Esophagus muscularis mucosa (tissue), 4 donors: ENCODE measurements around the gene EHBP1. TPM values are rescaled to one million over a fixed set of nuclear protein-coding genes. Genes with fewer than 3 reads are reported as not detected.

Experiments used
- DNase-seq: peaks from one replicate; pipeline ENCODE4 v3.0.0-alpha.2; 2017; ENCODE audit errors: extremely low spot score
- H3K27ac ChIP-seq, 4 donors: fragments of 200-600 bp; sonication (generic); replicated peaks in 1 of 4; 1 replicate in 3 of 4; 2 replicates in 1 of 4; pipeline ENCODE4 v1.5.1; 2016 to 2019; ENCODE audit warnings: mild to moderate bottlenecking in 1 of 4
- H3K27me3 ChIP-seq, 4 donors: fragments of 200-600 bp; sonication (generic); one replicate each; pipeline versions ENCODE4 v1.5.1 to v1.6.0; 2016 to 2019
- H3K36me3 ChIP-seq, 4 donors: fragments of 200-600 bp; sonication (generic); one replicate each; pipeline ENCODE4 v1.5.1; 2016 to 2019
- H3K4me1 ChIP-seq, 4 donors: fragments of 200-600 bp; sonication (generic); one replicate each; pipeline ENCODE4 v1.5.1; 2016 to 2019
- H3K4me3 ChIP-seq, 4 donors: fragments of 200-600 bp; sonication (generic); 1 replicate in 2 of 4; 2 replicates in 2 of 4; pipeline ENCODE4 v1.5.1; 2016 to 2019; ENCODE audit warnings: mild to moderate bottlenecking in 4 of 4, moderate library complexity in 1 of 4
- H3K9me3 ChIP-seq, 4 donors: fragments of 200-600 bp; sonication (generic); 1 replicate in 3 of 4; 2 replicates in 1 of 4; pipeline ENCODE4 v1.5.1; 2016 to 2019
- CTCF ChIP-seq, 3 experiments: fragments of 200-600 bp in 2 of 3; fragments of 450-650 bp in 1 of 3; sonication (generic) in 2 of 3; IDR thresholded peaks; one replicate each; pipeline ENCODE4 v1.5.1; 2017 to 2019; ENCODE audit warnings: antibody characterized with exemption in 3 of 3, mild to moderate bottlenecking in 2 of 3, moderate library complexity in 1 of 3
- EP300 ChIP-seq: sonication (generic); formaldehyde crosslinking; IDR thresholded peaks from one replicate; pipeline ENCODE4 v1.6.1; 2017; ENCODE audit warnings: antibody characterized with exemption
- POLR2A ChIP-seq: fragments of 450-650 bp; IDR thresholded peaks from one replicate; pipeline ENCODE4 v1.6.1; 2017; ENCODE audit warnings: antibody characterized with exemption, moderate library complexity, mild to moderate bottlenecking, low read depth
- POLR2AphosphoS5 ChIP-seq, 2 donors: sonication (generic); formaldehyde crosslinking; IDR thresholded peaks; one replicate each; pipeline ENCODE4 v1.6.1; 2017; ENCODE audit warnings: antibody characterized with exemption in 2 of 2
- WGBS: methylation state at CpG from one replicate; pipeline ENCODE4 v1.1.5; 2018; 5-methylcytosine and 5-hydroxymethylcytosine counted together
- intact Hi-C: fragments of 100-400 bp; cut with DNase I; formaldehyde crosslinking; loops from one replicate; pipeline ENCODE4 v1.15.1; 2023
- total RNA-seq, 4 donors: library from RNA; depleted of rRNA; stranded (reverse); fragments of >200 nt; gene quantifications; one replicate each; pipeline versions ENCODE4 v1.1.0 to v1.2.1, GENCODE V29; 2016

Gene EHBP1
- total RNA-seq, 4 donors from 2014 or later = 103 to 199 (median 151) TPM

- no peak for TF ChIP-seq EP300
- no peak for TF ChIP-seq POLR2A
- no peak for TF ChIP-seq CTCF (IDR thresholded peaks at IDR 0.05)
- TF ChIP-seq POLR2AphosphoS5 (IDR thresholded peaks at IDR 0.05) = no peak
- DNase-seq = no peak
- H3K27me3 ChIP-seq = no peaks in the 10 kb centered on the region
- intact Hi-C loops = no loop called here
- H3K4me3 ChIP-seq = no peak overlapping the region
- H3K9me3 ChIP-seq = no peaks in the 10 kb centered on the region
- no peak overlapping the region for H3K27ac ChIP-seq
- peaks cover 0 to 11% (median 4%) of the 10 kb centered on the region in 4 donors for H3K4me1 ChIP-seq
- H3K36me3 ChIP-seq = peaks cover 0 to 10% (median 1%) of the 10 kb centered on the region in 4 donors
- 95% methylated on average over 2 of the region's 2 CpGs for WGBS
Observed at GRCh38 chr2:62884086-62884485, 178.6 kb downstream of the EHBP1 start.

GRCh38 chr2:62884514-62884913, 179.0 kb downstream of the EHBP1 start:
- peaks cover 0 to 9% (median 0%) of the 10 kb centered on the region in 4 donors for H3K36me3 ChIP-seq
- WGBS = 70% methylated on average over 1 of the region's 1 CpG
- no peak overlapping the region for H3K4me3 ChIP-seq
- H3K27me3 ChIP-seq = no peaks in the 10 kb centered on the region
- no peak overlapping the region for H3K27ac ChIP-seq
- H3K9me3 ChIP-seq = no peaks in the 10 kb centered on the region
- no peak for DNase-seq
- H3K4me1 ChIP-seq = peaks cover 0 to 11% (median 5%) of the 10 kb centered on the region in 4 donors
- no peak for TF ChIP-seq POLR2A
- intact Hi-C loops = no loop called here

- Histone ChIP-seq H3K9me3 (no peaks in the 10 kb centered on the region), H3K27me3 (no peaks in the 10 kb centered on the region), H3K27ac (no peak overlapping the region), H3K4me1 (peaks cover 0 to 12% (median 5%) of the 10 kb centered on the region in 4 donors), H3K36me3 (peaks cover 0 to 8% (median 0%) of the 10 kb centered on the region in 4 donors), H3K4me3 (no peak overlapping the region)
- no peak for DNase-seq
- TF ChIP-seq EP300 (no peak), CTCF (IDR thresholded peaks at IDR 0.05) (no peak), POLR2AphosphoS5 (IDR thresholded peaks at IDR 0.05) (no peak), POLR2A (no peak)
- 96% methylated on average over 2 of the region's 2 CpGs for WGBS
- intact Hi-C loops = no loop called here
Observed at GRCh38 chr2:62894966-62895631, 189.6 kb downstream of the EHBP1 start.

GRCh38 chr2:62895632-62896009, 190.1 kb downstream of the EHBP1 start:
- peaks cover 0 to 16% (median 7%) of the 10 kb centered on the region in 4 donors for H3K4me1 ChIP-seq
- H3K9me3 ChIP-seq = no peaks in the 10 kb centered on the region
- no peak for TF ChIP-seq EP300
- TF ChIP-seq POLR2AphosphoS5 (IDR thresholded peaks at IDR 0.05) = no peak
- no peak for TF ChIP-seq CTCF (IDR thresholded peaks at IDR 0.05)
- TF ChIP-seq POLR2A = no peak
- DNase-seq = no peak
- H3K27ac ChIP-seq = no peak overlapping the region
- H3K27me3 ChIP-seq = no peaks in the 10 kb centered on the region
- intact Hi-C loops = no loop called here
- H3K4me3 ChIP-seq = no peak overlapping the region
- peaks cover 0 to 8% (median 0%) of the 10 kb centered on the region in 4 donors for H3K36me3 ChIP-seq

- Histone ChIP-seq H3K36me3 (peaks cover 0 to 8% (median 0%) of the 10 kb centered on the region in 4 donors), H3K4me3 (no peak overlapping the region), H3K9me3 (no peaks in the 10 kb centered on the region), H3K27me3 (no peaks in the 10 kb centered on the region), H3K27ac (no peak overlapping the region), H3K4me1 (peaks cover 0 to 24% (median 9%) of the 10 kb centered on the region in 4 donors)
- intact Hi-C loops = no loop called here
- DNase-seq = no peak
- no peak for TF ChIP-seq CTCF (IDR thresholded peaks at IDR 0.05)
- TF ChIP-seq POLR2AphosphoS5 (IDR thresholded peaks at IDR 0.05) = no peak
- TF ChIP-seq EP300 = no peak
- no peak for TF ChIP-seq POLR2A
Observed at GRCh38 chr2:62897187-62897827, 191.8 kb downstream of the EHBP1 start.
